ENCODE results near the gene UBE2Q1. TPM values are rescaled to one million over a fixed set of nuclear protein-coding genes. Genes with fewer than 3 reads are reported as not detected.

The UBE2Q1 gene
- total RNA-seq, 1 experiment from 2014 or later, result 62.7 TPM

GRCh38 chr1:154541231-154541630, 17.2 kb downstream of the UBE2Q1 start (continued):
- TF ChIP-seq E2F5 (CRISPR knock-in tag; IDR thresholded peaks at IDR 0.05) (no peak), ZNF232 (CRISPR knock-in tag; IDR thresholded peaks at IDR 0.05) (no peak), TEAD4 (CRISPR knock-in tag; IDR thresholded peaks at IDR 0.05) (no peak), SOX15 (CRISPR knock-in tag; IDR thresholded peaks at IDR 0.05) (no peak), ZSCAN18 (CRISPR knock-in tag; IDR thresholded peaks at IDR 0.05) (no peak)

- no peaks in the 10 kb centered on the region for H3K36me3 Mint-ChIP-seq
- no peak for ATAC-seq
These were observed 18.7 kb downstream of the UBE2Q1 start for GRCh38 chr1:154539486-154540483.

GRCh38 chr1:154536570-154536969, 21.9 kb downstream of the UBE2Q1 start:
- Mint-ChIP-seq H3K36me3 (peaks cover 3% of the 10 kb centered on the region; the same call in 1 of the 2 replicates), H3K27ac (no peak overlapping the region), H3K4me3 (no peak overlapping the region), H3K9me3 (peaks cover 10% of the 10 kb centered on the region), H3K4me1 (peaks cover 4% of the 10 kb centered on the region), H3K27me3 (ENCODE audit: low read depth) (no peaks in the 10 kb centered on the region; the same call in none of the 2 replicates)
- ChIA-PET CTCF (interaction anchor here (5.7 kb wide), 1 partner anchor 10 kb away, joined by 71 read pairs; no protein-coding TSS in a partner anchor), POLR2A (no interaction called here)
- ATAC-seq (no peak), DNase-seq (ENCODE audit: low spot score) (no peak)
- TF ChIP-seq ZNF416 (CRISPR knock-in tag; IDR thresholded peaks at IDR 0.05), result no peak
- no peak for TF ChIP-seq NFATC4 (CRISPR knock-in tag; IDR thresholded peaks at IDR 0.05)
- TF ChIP-seq USF1 (CRISPR knock-in tag; IDR thresholded peaks at IDR 0.05), result no peak
- TF ChIP-seq MXD4 (CRISPR knock-in tag; IDR thresholded peaks at IDR 0.05; ENCODE audit: borderline replicate concordance), result no peak
- no peak for TF ChIP-seq MAX (CRISPR knock-in tag; IDR thresholded peaks at IDR 0.05)
- TF ChIP-seq EMX1 (CRISPR knock-in tag; IDR thresholded peaks at IDR 0.05), result no peak
- no peak for TF ChIP-seq GABPB1 (CRISPR knock-in tag; IDR thresholded peaks at IDR 0.05)
- no peak for TF ChIP-seq ZNF396 (CRISPR knock-in tag; IDR thresholded peaks at IDR 0.05; ENCODE audit: borderline replicate concordance)
- no peak for TF ChIP-seq AR (CRISPR knock-in tag; IDR thresholded peaks at IDR 0.05)
- no peak for TF ChIP-seq SOX15 (CRISPR knock-in tag; IDR thresholded peaks at IDR 0.05)
- no peak for TF ChIP-seq USF2 (CRISPR knock-in tag; IDR thresholded peaks at IDR 0.05)
- no peak for TF ChIP-seq FOXP4 (CRISPR knock-in tag; IDR thresholded peaks at IDR 0.05)
- no peak for TF ChIP-seq OVOL2 (CRISPR knock-in tag; IDR thresholded peaks at IDR 0.05; ENCODE audit: borderline replicate concordance)
- no peak for TF ChIP-seq KAT7 (CRISPR knock-in tag; IDR thresholded peaks at IDR 0.05; ENCODE audit: borderline replicate concordance)
- no peak for TF ChIP-seq NFYB (CRISPR knock-in tag; conservative IDR thresholded peaks at IDR 0.05; ENCODE audit: low read depth)
- no peak for TF ChIP-seq ZNF138 (CRISPR knock-in tag; conservative IDR thresholded peaks at IDR 0.05)
- TF ChIP-seq ELF4 (CRISPR knock-in tag; IDR thresholded peaks at IDR 0.05; ENCODE audit: low read depth), result no peak

More at GRCh38 chr1:154539486-154540483, 18.7 kb downstream of the UBE2Q1 start:
- Mint-ChIP-seq H3K27ac (no peak overlapping the region), H3K27me3 (ENCODE audit: low read depth) (no peaks in the 10 kb centered on the region; the same call in none of the 2 replicates), H3K4me3 (no peak overlapping the region), H3K9me3 (peaks cover 4% of the 10 kb centered on the region), H3K4me1 (peaks cover 4% of the 10 kb centered on the region)
- no peak for TF ChIP-seq CREM (CRISPR knock-in tag; IDR thresholded peaks at IDR 0.05)
- DNase-seq (ENCODE audit: low spot score), result no peak
- ChIA-PET POLR2A (interaction anchor here (0.7 kb wide), 1 partner anchor 232 kb away, joined by 8 read pairs; no protein-coding TSS in a partner anchor), CTCF (interaction anchor here (1.2 kb wide), 1 partner anchor 195 kb away, joined by 3 read pairs; no protein-coding TSS in a partner anchor)

Measured in WTC11 (cell line).